Mesendoderm (in vitro differentiated cells): ENCODE measurements around the gene HECTD4.

Experiments
- DNase-seq: peaks from one replicate; pipeline ENCODE4 v3.0.0; 2013
- H2AK5ac ChIP-seq: 2 replicates; pipeline ENCODE4 v1.6.1; 2013; ENCODE audit warnings: low read length, inconsistent platforms
- H2BK120ac ChIP-seq: 2 replicates; pipeline ENCODE4 v1.6.1; 2013; ENCODE audit warnings: low read depth, mild to moderate bottlenecking, low read length, moderate library complexity, mixed read lengths
- H2BK15ac ChIP-seq: replicated peaks from 2 replicates; pipeline ENCODE4 v1.6.1; 2013; ENCODE audit warnings: low read depth, mild to moderate bottlenecking, moderate library complexity
- H2BK5ac ChIP-seq: 2 replicates; pipeline ENCODE4 v1.6.1; 2013; ENCODE audit warnings: low read length, inconsistent platforms
- H3K18ac ChIP-seq: 2 replicates; pipeline ENCODE4 v1.6.1; 2013; ENCODE audit warnings: mild to moderate bottlenecking, low read length, mixed read lengths
- H3K23ac ChIP-seq: one replicate; pipeline ENCODE4 v1.6.1; 2013; ENCODE audit warnings: low read length
- H3K27ac ChIP-seq: 2 replicates; pipeline ENCODE4 v1.5.1; 2013; ENCODE audit warnings: low read depth, mild to moderate bottlenecking, inconsistent platforms, low read length, moderate library complexity
- H3K27me3 ChIP-seq: 2 replicates; pipeline ENCODE4 v1.6.1; 2013; ENCODE audit warnings: low read length, control low read depth, mild to moderate bottlenecking, inconsistent platforms; ENCODE audit not compliant: insufficient read depth, poor library complexity
- H3K36me3 ChIP-seq: 2 replicates; pipeline ENCODE4 v1.6.1; 2013; ENCODE audit warnings: low read length, inconsistent platforms; ENCODE audit not compliant: control insufficient read depth, insufficient read depth
- H3K4ac ChIP-seq: one replicate; pipeline ENCODE4 v1.6.1; 2013; ENCODE audit warnings: low read depth, mild to moderate bottlenecking, low read length, moderate library complexity
- H3K4me1 ChIP-seq: 2 replicates; pipeline ENCODE4 v1.6.1; 2013; ENCODE audit warnings: low read depth, low read length, inconsistent platforms; ENCODE audit not compliant: control insufficient read depth
- H3K4me2 ChIP-seq: 2 replicates; pipeline ENCODE4 v1.6.1; 2013; ENCODE audit warnings: low read length
- H3K4me3 ChIP-seq: 2 replicates; pipeline ENCODE4 v1.5.1; 2013; ENCODE audit warnings: mild to moderate bottlenecking, low read length
- H3K56ac ChIP-seq: one replicate; pipeline ENCODE4 v1.6.1; 2013; ENCODE audit warnings: low read length
- H3K79me1 ChIP-seq: 2 replicates; pipeline ENCODE4 v1.6.1; 2013; ENCODE audit warnings: low read length, inconsistent platforms
- H3K79me2 ChIP-seq: 2 replicates; pipeline ENCODE4 v1.6.1; 2013; ENCODE audit warnings: mild to moderate bottlenecking, low read length; ENCODE audit not compliant: control insufficient read depth, insufficient read depth
- H3K9ac ChIP-seq: 2 replicates; pipeline ENCODE4 v1.6.1; 2013; ENCODE audit warnings: low read length, inconsistent platforms
- H4K5ac ChIP-seq: one replicate; pipeline ENCODE4 v1.6.1; 2013; ENCODE audit warnings: low read length
- H4K8ac ChIP-seq: one replicate; pipeline ENCODE4 v1.6.1; 2013; ENCODE audit warnings: low read depth, mild to moderate bottlenecking, control low read depth, low read length, moderate library complexity
- WGBS: extraction: QIAGEN DNeasy Blood & Tissue Kit; methylation state at CpG from one replicate; pipeline ENCODE4 v1.1.7; 2013; ENCODE audit warnings: low lambda C conversion rate, missing lambda C conversion rate; ENCODE audit not compliant: insufficient coverage; ENCODE audit errors: extremely low coverage; 5-methylcytosine and 5-hydroxymethylcytosine counted together

Gene HECTD4

GRCh38 chr12:112359290-112359689 is 22.9 kb downstream of the HECTD4 start:
- H2BK15ac ChIP-seq, result no peak overlapping the region

DNA sequence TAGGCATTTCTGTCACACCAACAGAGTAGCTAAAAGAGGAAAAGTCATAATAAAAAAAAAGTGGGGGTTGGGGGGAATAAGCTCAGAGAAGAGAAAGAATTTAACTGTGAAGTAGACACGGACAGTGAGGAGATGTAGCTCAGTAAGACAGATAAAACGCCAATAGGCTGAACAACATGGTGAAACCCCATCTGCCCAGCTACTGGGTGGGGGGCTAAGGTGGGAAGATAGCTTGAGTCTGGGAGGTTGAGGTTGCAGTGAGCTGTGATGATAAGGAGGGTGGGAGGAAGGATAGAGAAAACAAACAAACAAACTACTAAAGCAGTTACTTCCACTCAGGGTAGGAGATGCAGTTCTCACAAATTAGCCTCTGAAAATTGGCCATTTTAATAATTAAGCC is 25.0 kb downstream of the HECTD4 start:
- H2BK5ac ChIP-seq, result no peak overlapping the region
- H3K27ac ChIP-seq, result no peak overlapping the region
- H3K79me1 ChIP-seq, result no peaks in the 10 kb centered on the region
- H3K27me3 ChIP-seq, result no peaks in the 10 kb centered on the region
- no peak overlapping the region for H3K4me2 ChIP-seq
- H3K9ac ChIP-seq, result no peak overlapping the region
- H2BK120ac ChIP-seq, result no peak overlapping the region
- H3K18ac ChIP-seq, result no peak overlapping the region
- H3K4me1 ChIP-seq, result no peaks in the 10 kb centered on the region
- no peak overlapping the region for H3K4me3 ChIP-seq
- H3K36me3 ChIP-seq, result no peaks in the 10 kb centered on the region
- H3K23ac ChIP-seq, result no peak overlapping the region
- H3K56ac ChIP-seq, result no peak overlapping the region
- no CpG with 5 or more reads among the region's 2 CpGs for WGBS
- no peak overlapping the region for H4K5ac ChIP-seq
- peak; percentile 47 for DNase-seq
- no peak overlapping the region for H4K8ac ChIP-seq
- no peak overlapping the region for H2BK15ac ChIP-seq
- peaks cover 1% of the 10 kb centered on the region for H3K79me2 ChIP-seq
- no peak overlapping the region for H2AK5ac ChIP-seq
- no peak overlapping the region for H3K4ac ChIP-seq

More at GRCh38 chr12:112359290-112359689, 22.9 kb downstream of the HECTD4 start:
- Histone ChIP-seq H3K4me3 (no peak overlapping the region), H3K27me3 (no peaks in the 10 kb centered on the region), H3K18ac (no peak overlapping the region), H3K27ac (no peak overlapping the region), H3K79me2 (peaks cover 1% of the 10 kb centered on the region), H4K5ac (no peak overlapping the region), H3K79me1 (peaks cover 2% of the 10 kb centered on the region), H2BK120ac (no peak overlapping the region), H2BK5ac (no peak overlapping the region), H2AK5ac (no peak overlapping the region), H3K4me2 (no peak overlapping the region), H3K56ac (no peak overlapping the region), H4K8ac (no peak overlapping the region), H3K23ac (no peak overlapping the region), H3K4ac (no peak overlapping the region), H3K36me3 (no peaks in the 10 kb centered on the region), H3K9ac (no peak overlapping the region), H3K4me1 (no peaks in the 10 kb centered on the region)
- no peak for DNase-seq
- WGBS, result no CpG with 5 or more reads among the region's 4 CpGs

DNA sequence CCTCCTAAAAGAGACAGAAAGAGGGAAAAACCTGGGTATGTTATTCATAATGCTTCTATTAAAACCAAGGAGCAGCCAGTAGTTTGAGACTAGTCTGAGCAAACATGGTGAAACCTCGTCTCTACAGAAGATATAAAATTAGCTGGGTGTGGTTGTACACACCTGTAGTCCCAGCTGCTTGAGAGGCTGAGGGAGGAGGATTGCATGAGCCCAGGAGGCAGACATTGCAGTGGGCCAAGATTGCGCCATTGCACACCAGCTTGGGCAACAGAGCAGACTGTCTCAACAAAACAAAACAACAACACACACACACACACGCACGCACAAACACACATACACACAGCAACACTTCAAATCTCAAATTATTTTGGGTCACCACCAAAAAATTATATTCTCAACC is 27.8 kb downstream of the HECTD4 start:
- H3K4me2 ChIP-seq, result no peak overlapping the region
- no peak overlapping the region for H2BK5ac ChIP-seq
- H3K27ac ChIP-seq, result no peak overlapping the region
- H3K27me3 ChIP-seq, result no peaks in the 10 kb centered on the region
- WGBS, result no CpG with 5 or more reads among the region's 4 CpGs
- H2AK5ac ChIP-seq, result no peak overlapping the region
- no peak overlapping the region for H3K18ac ChIP-seq
- H3K4me3 ChIP-seq, result no peak overlapping the region
- no peak overlapping the region for H3K23ac ChIP-seq
- no peak for DNase-seq
- no peak overlapping the region for H3K56ac ChIP-seq
- H3K9ac ChIP-seq, result no peak overlapping the region
- H4K8ac ChIP-seq, result no peak overlapping the region
- no peak overlapping the region for H4K5ac ChIP-seq
- no peak overlapping the region for H2BK120ac ChIP-seq
- H2BK15ac ChIP-seq, result no peak overlapping the region
- H3K79me2 ChIP-seq, result peaks cover 1% of the 10 kb centered on the region
- no peak overlapping the region for H3K4ac ChIP-seq
- H3K36me3 ChIP-seq, result no peaks in the 10 kb centered on the region
- H3K79me1 ChIP-seq, result no peaks in the 10 kb centered on the region
- H3K4me1 ChIP-seq, result no peaks in the 10 kb centered on the region

DNA sequence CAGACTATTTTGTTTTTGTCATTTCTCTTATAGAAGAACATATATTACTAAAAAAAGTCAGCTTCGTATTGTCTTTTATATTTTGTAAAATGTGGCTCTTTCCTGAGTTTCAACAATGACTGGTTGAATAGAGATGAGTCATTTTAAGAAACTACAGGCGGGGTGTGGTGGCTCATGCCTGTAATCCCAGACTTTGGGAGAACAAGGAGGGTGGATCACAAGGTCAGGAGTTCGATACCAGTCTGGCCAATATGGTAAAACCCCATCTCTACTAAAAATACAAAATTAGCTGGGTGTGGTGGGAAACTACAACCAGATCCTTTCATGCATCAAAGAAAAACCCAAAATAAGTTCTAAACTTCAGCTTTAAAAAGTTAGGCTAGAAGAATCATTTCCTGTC is 28.8 kb downstream of the HECTD4 start:
- no peaks in the 10 kb centered on the region for H3K4me1 ChIP-seq
- H3K4ac ChIP-seq, result no peak overlapping the region
- H3K79me1 ChIP-seq, result no peaks in the 10 kb centered on the region
- no peak overlapping the region for H3K9ac ChIP-seq
- H2BK15ac ChIP-seq, result no peak overlapping the region
- H2BK5ac ChIP-seq, result no peak overlapping the region
- H3K56ac ChIP-seq, result no peak overlapping the region
- no peak overlapping the region for H2BK120ac ChIP-seq
- DNase-seq, result no peak
- no peak overlapping the region for H3K4me2 ChIP-seq
- no peak overlapping the region for H4K8ac ChIP-seq
- H3K27me3 ChIP-seq, result no peaks in the 10 kb centered on the region
- no peak overlapping the region for H3K27ac ChIP-seq
- H3K36me3 ChIP-seq, result no peaks in the 10 kb centered on the region
- no peak overlapping the region for H4K5ac ChIP-seq
- no peak overlapping the region for H3K18ac ChIP-seq
- H3K23ac ChIP-seq, result no peak overlapping the region
- H2AK5ac ChIP-seq, result no peak overlapping the region
- no CpG with 5 or more reads among the region's 3 CpGs for WGBS
- H3K4me3 ChIP-seq, result no peak overlapping the region
- peaks cover 1% of the 10 kb centered on the region for H3K79me2 ChIP-seq

- Histone ChIP-seq H3K27me3 (no peaks in the 10 kb centered on the region), H3K4ac (no peak overlapping the region), H3K27ac (no peak overlapping the region), H2AK5ac (no peak overlapping the region), H3K18ac (no peak overlapping the region), H2BK120ac (no peak overlapping the region), H3K4me2 (no peak overlapping the region), H3K79me2 (peaks cover 1% of the 10 kb centered on the region), H2BK15ac (no peak overlapping the region), H3K36me3 (no peaks in the 10 kb centered on the region), H3K4me3 (no peak overlapping the region), H3K4me1 (no peaks in the 10 kb centered on the region), H3K9ac (no peak overlapping the region), H2BK5ac (no peak overlapping the region), H3K23ac (no peak overlapping the region), H3K79me1 (no peaks in the 10 kb centered on the region), H4K5ac (no peak overlapping the region), H3K56ac (no peak overlapping the region), H4K8ac (no peak overlapping the region)
- WGBS, result no CpG with 5 or more reads among the region's 1 CpG
- DNase-seq, result no peak
Observed at GRCh38 chr12:112352921-112353320, 29.3 kb downstream of the HECTD4 start.
